Measurements from ENCODE around the gene AMACR. TPM values are rescaled to one million over a fixed set of nuclear protein-coding genes. Genes with fewer than 3 reads are reported as not detected.

AMACR gene
- total and polyA plus RNA-seq, 2 donors (not counting 3 experiments of a cell fraction or from before 2014, with no cell fraction given): 6.7 to 8.7 TPM

GRCh38 chr5:33966805-33967204 lies 41.0 kb downstream of the AMACR start:
- POLR2A ChIA-PET: no interaction called here
- dilution Hi-C loops (cut with MboI; ENCODE audit: extremely low pct_ligation_motif_present, low sequenced_read_pairs): no loop called here

GRCh38 chr5:33964132-33964700 lies 43.6 kb downstream of the AMACR start:
- no TSS peak for BruUV-seq (replicated peaks)
- H3K27me3 ChIP-seq (ENCODE audit: control insufficient read depth in 2 of 2, insufficient read depth in 2 of 2, low read length in 2 of 2): peaks cover 1 to 5% of the 10 kb centered on the region in 2 experiments
- FAIRE-seq (no peak), DNase-seq (ENCODE audit: low read depth, low spot score) (no peak)
- ChIA-PET CTCF (interaction anchor here (1.0 kb wide), 1 partner anchor 33 kb away, joined by 3 read pairs; no protein-coding TSS in a partner anchor), POLR2A (no interaction called here)
- intact Hi-C loops (cut with micrococcal nuclease): no loop called here
- H3K4me2 ChIP-seq (ENCODE audit: insufficient read depth, low read length): no peak overlapping the region
- H4K20me1 ChIP-seq (replicated peaks; ENCODE audit: control insufficient read depth, extremely low read depth, insufficient read depth, low read length): no peaks in the 10 kb centered on the region
- H3K9ac ChIP-seq (replicated peaks; ENCODE audit: extremely low read depth, insufficient read depth, low read length): no peak overlapping the region
- H3K36me3 ChIP-seq (ENCODE audit: control insufficient read depth in 2 of 2, extremely low read depth in 1 of 2, insufficient read depth in 2 of 2, low read length in 2 of 2): no peaks in the 10 kb centered on the region
- no peak overlapping the region for H2AFZ ChIP-seq (ENCODE audit: low read depth, low read length)
- TF ChIP-seq MYC (IDR thresholded peaks at IDR 0.05; ENCODE audit: low read depth, low read length): no peak
- TF ChIP-seq FOS (IDR thresholded peaks at IDR 0.05; ENCODE audit: borderline replicate concordance, insufficient read depth, low read length): no peak
- TF ChIP-seq POLR2A (IDR thresholded peaks at IDR 0.05; ENCODE audit: low read depth, low read length): no peak
- TF ChIP-seq JUN (IDR thresholded peaks at IDR 0.05; ENCODE audit: borderline replicate concordance, insufficient read depth, insufficient read length, low read depth): no peak
- no peak for TF ChIP-seq EZH2 (IDR thresholded peaks at IDR 0.05; ENCODE audit: borderline replicate concordance, low read depth, low read length, severe bottlenecking)
- TF ChIP-seq POLR2AphosphoS5 (IDR thresholded peaks at IDR 0.05; ENCODE audit: insufficient read depth, low read depth, low read length): no peak
- TF ChIP-seq GATA2 (IDR thresholded peaks at IDR 0.05; ENCODE audit: insufficient read depth, insufficient read length, low read depth, low read length): no peak
- no peak for TF ChIP-seq MAX (IDR thresholded peaks at IDR 0.05; ENCODE audit: insufficient read depth, insufficient read length)
- no peak for TF ChIP-seq CTCF (IDR thresholded peaks at IDR 0.05; ENCODE audit: extremely low read depth in 1 of 2, insufficient read depth in 1 of 2, low read depth in 1 of 2, low read length in 2 of 2)
- no peaks in the 10 kb centered on the region for H3K4me1 ChIP-seq (ENCODE audit: control insufficient read depth, extremely low read depth, insufficient read depth, low read length)
- H3K79me2 ChIP-seq (ENCODE audit: control insufficient read depth, insufficient read depth, low read length): no peaks in the 10 kb centered on the region
- no peak overlapping the region for H3K27ac ChIP-seq (ENCODE audit: insufficient read depth, low read depth, low read length)
- dilution Hi-C loops (cut with MboI; ENCODE audit: extremely low pct_ligation_motif_present, low sequenced_read_pairs): no loop called here
- H3K9me3 ChIP-seq (replicated peaks; ENCODE audit: control insufficient read depth, insufficient read depth, low read length): no peaks in the 10 kb centered on the region
- no peaks in the 10 kb centered on the region for H3K9me1 ChIP-seq (replicated peaks; ENCODE audit: control insufficient read depth, extremely low read depth, insufficient read depth, low read length)
- no peak overlapping the region for H3K4me3 ChIP-seq (replicated peaks in 1 of 3; ENCODE audit: insufficient read depth in 1 of 3, low read depth in 1 of 3, low read length in 3 of 3)

More at GRCh38 chr5:33966805-33967204, 41.0 kb downstream of the AMACR start:
- H3K36me3 ChIP-seq (ENCODE audit: control insufficient read depth in 2 of 2, extremely low read depth in 1 of 2, insufficient read depth in 2 of 2, low read length in 2 of 2): no peaks in the 10 kb centered on the region
- H3K79me2 ChIP-seq (ENCODE audit: control insufficient read depth, insufficient read depth, low read length): no peaks in the 10 kb centered on the region
- no peak for DNase-seq (ENCODE audit: low read depth, low spot score)
- CTCF ChIA-PET: interaction anchor here (5.9 to 7.0 kb wide), 2 partner anchors 378 to 531 kb away, joined by 161 to 177 read pairs; no protein-coding TSS in a partner anchor
- H3K4me3 ChIP-seq (replicated peaks in 1 of 3; ENCODE audit: insufficient read depth in 1 of 3, low read depth in 1 of 3, low read length in 3 of 3): no peak overlapping the region
- no peak overlapping the region for H2AFZ ChIP-seq (ENCODE audit: low read depth, low read length)
- TF ChIP-seq GATA2 (IDR thresholded peaks at IDR 0.05; ENCODE audit: insufficient read depth, insufficient read length, low read depth, low read length): no peak
- H3K27ac ChIP-seq (ENCODE audit: insufficient read depth, low read depth, low read length): no peak overlapping the region
- peaks cover 1 to 5% of the 10 kb centered on the region in 2 experiments for H3K27me3 ChIP-seq (ENCODE audit: control insufficient read depth in 2 of 2, insufficient read depth in 2 of 2, low read length in 2 of 2)
- FAIRE-seq: no peak
- H3K4me2 ChIP-seq (ENCODE audit: insufficient read depth, low read length): no peak overlapping the region
- intact Hi-C loops (cut with micrococcal nuclease): no loop called here
- H4K20me1 ChIP-seq (replicated peaks; ENCODE audit: control insufficient read depth, extremely low read depth, insufficient read depth, low read length): no peaks in the 10 kb centered on the region
- no peak overlapping the region for H3K9ac ChIP-seq (replicated peaks; ENCODE audit: extremely low read depth, insufficient read depth, low read length)
- no peaks in the 10 kb centered on the region for H3K9me1 ChIP-seq (replicated peaks; ENCODE audit: control insufficient read depth, extremely low read depth, insufficient read depth, low read length)
- H3K9me3 ChIP-seq (replicated peaks; ENCODE audit: control insufficient read depth, insufficient read depth, low read length): no peaks in the 10 kb centered on the region
- no peaks in the 10 kb centered on the region for H3K4me1 ChIP-seq (ENCODE audit: control insufficient read depth, extremely low read depth, insufficient read depth, low read length)
- BruUV-seq (replicated peaks): no TSS peak
